K562 (cell line): ENCODE results near the gene PPP4R1. TPM values are rescaled to one million over a fixed set of nuclear protein-coding genes. Genes with fewer than 3 reads are reported as not detected.

Experiments
- ATAC-seq: fragments of 200-7000 bp; cut with Tn5 transposase; 3 replicates; pipeline ENCODE4 v1.9.1; 2020; ENCODE audit warnings: moderate library complexity
- BruUV-seq: library from RNA; stranded (reverse); fragments of 400-500 nt; replicated peaks from 2 replicates; lab custom pipeline; 2021; lab: Mats Ljungman, UMichigan
- CTCF ChIA-PET: fragments of 300-600 bp; formaldehyde crosslinking; extraction: SDS; loops from one replicate; lab custom pipeline; 2021; ENCODE audit warnings: low intra/inter-chr PET ratio; lab: Yijun Ruan, JAX
- POLR2A ChIA-PET: fragments of 300-600, 350-650 bp; sonication (Branson Sonifier 250); formaldehyde crosslinking; extraction: SDS; loops from one replicate; lab custom pipeline; 2021; ENCODE audit warnings: antibody characterized with exemption, inconsistent platforms; lab: Yijun Ruan, JAX
- DNase-seq, 4 experiments: peaks; one replicate each; pipeline versions ENCODE4 v3.0.0 to v3.0.0-alpha.2; 2011 to 2018; ENCODE audit warnings: low spot score in 3 of 4, mixed read lengths in 3 of 4; ENCODE audit errors: extremely low read depth in 1 of 4
- FAIRE-seq: peaks from 2 replicates; lab custom pipeline; 2011; peaks lifted over from hg19 to GRCh38; lab: Jason Lieb, UNC
- H2AFZ ChIP-seq: 2 replicates; pipeline ENCODE4 v1.6.0; 2011; ENCODE audit warnings: low read depth, low read length, control low read depth, inconsistent platforms
- H3K27ac ChIP-seq: fragments of 200-600 bp; 3 replicates; pipeline ENCODE4 v1.8.0; 2011; ENCODE audit warnings: low read depth, mild to moderate bottlenecking, control low read depth, inconsistent platforms, low read length, moderate library complexity, mixed read lengths; ENCODE audit errors: extremely low read depth
- H3K27me3 ChIP-seq, 2 experiments: fragments of 300-600 bp in 1 of 2; 2 replicates in 1 of 2; 3 replicates in 1 of 2; pipeline versions ENCODE4 v1.6.0 to v1.8.0; 2011; ENCODE audit warnings: inconsistent platforms in 2 of 2, low read length in 2 of 2, mild to moderate bottlenecking in 1 of 2, mixed read lengths in 1 of 2, moderate library complexity in 1 of 2; ENCODE audit not compliant: control insufficient read depth in 2 of 2, insufficient read depth in 2 of 2
- H3K36me3 ChIP-seq: fragments of 300-600 bp; 3 replicates; pipeline ENCODE4 v1.8.0; 2011; ENCODE audit warnings: mild to moderate bottlenecking, low read length, inconsistent platforms; ENCODE audit not compliant: control insufficient read depth, insufficient read depth
- H3K4me1 ChIP-seq, 2 experiments: fragments of 200-600 bp in 1 of 2; replicated peaks in 1 of 2; 2 replicates in 1 of 2; 3 replicates in 1 of 2; pipeline versions ENCODE4 v1.5.1 to v1.8.0; 2011; ENCODE audit warnings: inconsistent platforms in 2 of 2, low read length in 2 of 2, mild to moderate bottlenecking in 1 of 2, mixed read lengths in 1 of 2, moderate library complexity in 1 of 2; ENCODE audit not compliant: control insufficient read depth in 2 of 2, insufficient read depth in 2 of 2
- H3K4me2 ChIP-seq: 2 replicates; pipeline ENCODE4 v1.6.1; 2011; ENCODE audit warnings: low read length, control low read depth, inconsistent platforms, mixed read lengths; ENCODE audit not compliant: insufficient read depth
- H3K4me3 ChIP-seq: fragments of 200-600 bp; sonication (generic), shearing (Covaris generic); 2 replicates; pipeline ENCODE4 v1.5.1; 2016; ENCODE audit warnings: control low read depth, inconsistent platforms
- H3K79me2 ChIP-seq: fragments of 200-600 bp; 3 replicates; pipeline ENCODE4 v1.8.0; 2011; ENCODE audit warnings: low read length, inconsistent platforms; ENCODE audit not compliant: control insufficient read depth, insufficient read depth
- H3K9ac ChIP-seq, 2 experiments: 2 replicates each; pipeline versions ENCODE4 v1.6.0 to v1.6.1; 2011; ENCODE audit warnings: low read depth in 2 of 2, low read length in 2 of 2, control low read depth in 1 of 2, inconsistent platforms in 1 of 2, mild to moderate bottlenecking in 1 of 2, mixed read lengths in 1 of 2; ENCODE audit not compliant: insufficient read depth in 1 of 2
- H3K9me1 ChIP-seq: one replicate; pipeline ENCODE4 v1.6.0; 2011; ENCODE audit warnings: inconsistent platforms, mild to moderate bottlenecking, low read length, moderate library complexity; ENCODE audit not compliant: control insufficient read depth, insufficient read depth
- H3K9me3 ChIP-seq: replicated peaks from 2 replicates; pipeline ENCODE4 v1.5.1; 2011; ENCODE audit warnings: low read depth, low read length, inconsistent platforms; ENCODE audit not compliant: control insufficient read depth, insufficient read depth
- H4K20me1 ChIP-seq: replicated peaks from 2 replicates; pipeline ENCODE4 v1.6.1; 2011; ENCODE audit warnings: low read length, inconsistent platforms, mixed read lengths; ENCODE audit not compliant: control insufficient read depth, insufficient read depth
- C11orf30 ChIP-seq: fragments of 450-650 bp; IDR thresholded peaks from 2 replicates; pipeline ENCODE4 v1.6.1; 2016; ENCODE audit warnings: low read depth, mild to moderate bottlenecking
- MAFF ChIP-seq: IDR thresholded peaks from 2 replicates; pipeline ENCODE4 v1.6.1; 2012; ENCODE audit warnings: low read length, improper control_type of control experiment
- MAFG ChIP-seq: fragments of 450-650 bp; conservative IDR thresholded peaks from 2 replicates; pipeline ENCODE4 v1.6.1; 2016; ENCODE audit warnings: missing genetic modification characterization, missing compliant biosample characterization
- RAD21 ChIP-seq, 2 experiments: fragments of 250-450 bp in 1 of 2; fragments of 450-650 bp in 1 of 2; sonication (Bioruptor Pico) in 1 of 2; formaldehyde crosslinking in 1 of 2; IDR thresholded peaks in 1 of 2; conservative IDR thresholded peaks in 1 of 2; 2 replicates each; pipeline versions ENCODE4 v1.4.0 to v1.8.0; 2020 to 2022; ENCODE audit warnings: mild to moderate bottlenecking in 2 of 2, moderate library complexity in 1 of 2
- SMC3 ChIP-seq: conservative IDR thresholded peaks from 2 replicates; pipeline ENCODE4 v1.6.1; 2011; ENCODE audit warnings: low read depth, low read length, improper control_type of control experiment; ENCODE audit not compliant: insufficient read depth
- VEZF1 ChIP-seq: fragments of 200-800 bp; sonication (Bioruptor generic); IDR thresholded peaks from 2 replicates; pipeline ENCODE4 v1.6.1; 2017; ENCODE audit warnings: missing genetic modification characterization, missing compliant biosample characterization
- ZC3H4 ChIP-seq: sonication (generic); formaldehyde crosslinking; IDR thresholded peaks from 2 replicates; pipeline ENCODE4 v1.9.0; 2021; ENCODE audit warnings: missing genetic modification reagents, borderline replicate concordance
- ZNF316 ChIP-seq: fragments of 450-650 bp; IDR thresholded peaks from 2 replicates; pipeline ENCODE4 v1.6.1; 2016
- ZNF592 ChIP-seq: fragments of 450-650 bp; IDR thresholded peaks from 2 replicates; pipeline ENCODE4 v1.6.1; 2017; ENCODE audit warnings: antibody characterized with exemption, mild to moderate bottlenecking
- WGBS: fragments of 100-300 bp; shearing (Covaris generic); methylation state at CpG from one replicate; pipeline ENCODE4 v1.1.6; 2016; ENCODE audit warnings: low coverage, mixed read lengths; ENCODE audit not compliant: insufficient coverage; ENCODE audit errors: missing lambda C conversion rate; 5-methylcytosine and 5-hydroxymethylcytosine counted together
- in situ Hi-C: fragments of 300-500 bp; cut with MboI; formaldehyde crosslinking; loops from 4 replicates; pipeline ENCODE4 v1.15.0; 2018; ENCODE audit warnings: inconsistent platforms, mixed read lengths
- intact Hi-C: fragments of 100-400 bp; cut with micrococcal nuclease; formaldehyde crosslinking; loops from 2 replicates; pipeline ENCODE4 v1.14.2; 2022
- polyA plus RNA-seq, 8 experiments: library from polyadenylated mRNA; depleted of rRNA in 4 of 8; stranded (reverse) in 5 of 8; unstranded in 3 of 8; fragments of >200 nt; fragmentation: Nextera tagmentation in 2 of 8; fragmentation: Illumina TruSeq in 1 of 8; extraction: Ambion mirVana in 2 of 8; extraction: Trizol in 1 of 8; gene quantifications; 2 replicates each; pipeline versions ENCODE4 v1.2.1 to v1.2.3, GENCODE V29; 2011 to 2014; ENCODE audit warnings: inconsistent platforms in 1 of 8, missing spikeins in 1 of 8
- total RNA-seq, 7 experiments: library from RNA; depleted of rRNA in 6 of 7; stranded (reverse); fragments of >200 nt in 6 of 7; fragmentation: Illumina TruSeq in 2 of 7; extraction: Trizol in 2 of 7; gene quantifications; 2 replicates each; pipeline versions ENCODE4 v1.2.1 to v1.2.3, GENCODE V29; 2011 to 2021; ENCODE audit warnings: low replicate concordance in 1 of 7

Gene PPP4R1
- total and polyA plus RNA-seq, 9 of the 15 experiments (the other 6 are each of a cell fraction or from before 2014, with no cell fraction given) = 23.5 to 136 (median 84.5) TPM

GRCh38 chr18:9661564-9661963, 47.2 kb upstream of the PPP4R1 start:
- POLR2A ChIA-PET = interaction anchor here (1.0 to 2.0 kb wide), 2 partner anchors 9 to 13 kb away, joined by 3 to 7 read pairs; no protein-coding TSS in a partner anchor
- no peak overlapping the region for H3K27ac ChIP-seq
- FAIRE-seq = no peak
- H3K36me3 ChIP-seq = no peaks in the 10 kb centered on the region
- no peaks in the 10 kb centered on the region for H3K27me3 ChIP-seq
- H4K20me1 ChIP-seq = no peaks in the 10 kb centered on the region
- 85% methylated on average over 1 of the region's 1 CpG for WGBS
- no peak overlapping the region for H2AFZ ChIP-seq
- H3K9ac ChIP-seq = no peak overlapping the region
- CTCF ChIA-PET = interaction anchor here (1.1 kb wide), 1 partner anchor 86 kb away, joined by 4 read pairs; no protein-coding TSS in a partner anchor
- DNase-seq = peak in 2 of 4 experiments; percentile 31 to 41
- no peaks in the 10 kb centered on the region for H3K9me1 ChIP-seq
- in situ Hi-C loops (no loop called here), intact Hi-C loops (loop anchor here (5.0 kb wide), 1 partner anchor 49 kb away; the partner anchor contains the start of gene PPP4R1)
- peaks cover 4 to 8% of the 10 kb centered on the region in 2 experiments; a peak in 3 of 5 replicates for H3K4me1 ChIP-seq
- no peaks in the 10 kb centered on the region for H3K79me2 ChIP-seq
- no peaks in the 10 kb centered on the region for H3K9me3 ChIP-seq
- H3K4me3 ChIP-seq = no peak overlapping the region
- ATAC-seq = peak; percentile 66
- BruUV-seq = no TSS peak
- H3K4me2 ChIP-seq = no peak overlapping the region
- TF ChIP-seq MAFF = peak; percentile 31; the same call in 1 of the 2 replicates
- no peak for TF ChIP-seq ZC3H4
- TF ChIP-seq SMC3 = peak; percentile 29; the same call in 1 of the 2 replicates
- TF ChIP-seq VEZF1 (CRISPR knock-in tag) = 0 out of 2 replicates have a peak, but pooled peaks have one; percentile 32
- peak; percentile 49; the same call in 1 of the 2 replicates for TF ChIP-seq C11orf30
- peak; percentile 20 to 73; a peak in 2 of 4 replicates for TF ChIP-seq RAD21 (CRISPR knock-in tag; conservative IDR thresholded peaks at IDR 0.05 in 1 of 2, IDR thresholded peaks at IDR 0.05 in 1 of 2)
- TF ChIP-seq ZNF316 = peak; percentile 70
- 0 out of 2 replicates have a peak, but pooled peaks have one; percentile 15 for TF ChIP-seq MAFG
- no peak for TF ChIP-seq ZNF592
